ENCODE results near the gene MIP. TPM values are rescaled to one million over a fixed set of nuclear protein-coding genes. Genes with fewer than 3 reads are reported as not detected.
A peak's percentile ranks its signal among the peaks of the same experiment; 100 is the strongest.

Gene MIP
- total and polyA plus RNA-seq, 2 of the 4 experiments (the other 2 are of a cell fraction): not detected

- no peak overlapping the region for H3K4me2 ChIP-seq (ENCODE audit: low read depth, low read length)
- ChIA-PET POLR2A (ENCODE audit: unreplicated experiment) (no interaction called here), CTCF (no interaction called here)
- H3K9me3 ChIP-seq (ENCODE audit: control insufficient read depth, insufficient read depth, low read length): no peaks in the 10 kb centered on the region
- peaks cover 1 to 25% of the 10 kb centered on the region in 2 experiments; a peak in 2 of 4 replicates for H3K79me1 ChIP-seq (ENCODE audit: low read depth in 1 of 2, low read length in 2 of 2)
- no peak overlapping the region for H2AK5ac ChIP-seq (ENCODE audit: low read depth, low read length)
- no CpG with 5 or more reads among the region's 3 CpGs for WGBS, 2 experiments (ENCODE audit: extremely low coverage in 2 of 2, insufficient read length in 1 of 2)
- no peak overlapping the region for H3K9ac ChIP-seq (ENCODE audit: low read depth, low read length)
- BruUV-seq (replicated peaks): no TSS peak
- no peak overlapping the region for H2AK9ac ChIP-seq (replicated peaks; ENCODE audit: low read depth, low read length, poor library complexity)
- H2BK20ac ChIP-seq (ENCODE audit: low read depth, low read length): no peak overlapping the region
- H2AFZ ChIP-seq (replicated peaks; ENCODE audit: low read length, poor library complexity): no peak overlapping the region
- no peak overlapping the region for H3K4ac ChIP-seq (ENCODE audit: low read depth, low read length)
- no peak overlapping the region for H4K8ac ChIP-seq (ENCODE audit: low read depth in 2 of 2, low read length in 2 of 2)
- no peak overlapping the region for H3K56ac ChIP-seq (ENCODE audit: extremely low read depth, insufficient read depth, low read length)
- no peaks in the 10 kb centered on the region for H4K20me1 ChIP-seq (ENCODE audit: insufficient read depth, low read length)
- in situ Hi-C loops (cut with MboI; ENCODE audit: low sequenced_read_pairs) (no loop called here), intact Hi-C loops (cut with micrococcal nuclease) (no loop called here), dilution Hi-C loops (cut with HindIII; ENCODE audit: low sequenced_read_pairs, unreplicated experiment) (no loop called here)
- no peak overlapping the region for H3K23ac ChIP-seq (ENCODE audit: low read depth, low read length)
- no peak overlapping the region for H2BK120ac ChIP-seq (ENCODE audit: low read depth, low read length)
- no peak overlapping the region for H3K27ac ChIP-seq (ENCODE audit: insufficient read depth, low read length)
- ATAC-seq (ENCODE audit: low read depth): peak; percentile 65
- H3K9me1 ChIP-seq (ENCODE audit: insufficient read depth, low read length): peaks cover 3% of the 10 kb centered on the region; the same call in 1 of the 2 replicates
- DNase-seq: peak; percentile 43
- H2BK5ac ChIP-seq (ENCODE audit: low read depth, low read length, poor library complexity, severe bottlenecking): no peak overlapping the region
- H2BK15ac ChIP-seq (ENCODE audit: low read depth, low read length): no peak overlapping the region
- no peak overlapping the region for H3K4me3 ChIP-seq (ENCODE audit: insufficient read depth, low read depth, low read length)
- no peak overlapping the region for H3K18ac ChIP-seq (ENCODE audit: low read depth, low read length)
- no peak for TF ChIP-seq SMC3 (IDR thresholded peaks at IDR 0.05; ENCODE audit: low read depth, low read length)
- TF ChIP-seq, protein P1, sequence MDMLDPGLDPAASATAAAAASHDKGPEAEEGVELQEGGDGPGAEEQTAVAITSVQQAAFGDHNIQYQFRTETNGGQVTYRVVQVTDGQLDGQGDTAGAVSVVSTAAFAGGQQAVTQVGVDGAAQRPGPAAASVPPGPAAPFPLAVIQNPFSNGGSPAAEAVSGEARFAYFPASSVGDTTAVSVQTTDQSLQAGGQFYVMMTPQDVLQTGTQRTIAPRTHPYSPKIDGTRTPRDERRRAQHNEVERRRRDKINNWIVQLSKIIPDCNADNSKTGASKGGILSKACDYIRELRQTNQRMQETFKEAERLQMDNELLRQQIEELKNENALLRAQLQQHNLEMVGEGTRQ (IDR thresholded peaks at IDR 0.05; ENCODE audit: low read depth, low read length): no peak
- TF ChIP-seq FOS (IDR thresholded peaks at IDR 0.05; ENCODE audit: low read depth, low read length): no peak
- no peaks in the 10 kb centered on the region for H3K4me1 ChIP-seq (ENCODE audit: control insufficient read depth, insufficient read depth, low read length)
- no peak overlapping the region for H4K5ac ChIP-seq (ENCODE audit: low read depth, low read length)
- H3K27me3 ChIP-seq (ENCODE audit: control insufficient read depth, insufficient read depth, low read length): no peaks in the 10 kb centered on the region
- no peak overlapping the region for H4K91ac ChIP-seq (ENCODE audit: insufficient read depth, low read depth, low read length)
- H3K14ac ChIP-seq (replicated peaks; ENCODE audit: low read depth, low read length): no peak overlapping the region
- H3K36me3 ChIP-seq (ENCODE audit: control insufficient read depth, insufficient read depth, low read length): peaks cover 11% of the 10 kb centered on the region
These were observed 22.6 kb downstream of the MIP start for GRCh38 chr12:56431850-56432249.
